GM23248 (cell line): Measurements from ENCODE around the gene ENTPD5.

Experiments used
- EZH2 ChIP-seq: fragments of 200-600 bp; sonication (generic); IDR thresholded peaks from 2 replicates; pipeline ENCODE4 v1.6.1; 2018; ENCODE audit warnings: antibody characterized with exemption, mild to moderate bottlenecking; ENCODE audit not compliant: insufficient read depth, poor library complexity, severe bottlenecking
- EZH2phosphoT487 ChIP-seq: fragments of 200-600 bp; sonication (generic); IDR thresholded peaks from 2 replicates; pipeline ENCODE4 v1.6.1; 2018; ENCODE audit warnings: antibody characterized with exemption, moderate library complexity, mild to moderate bottlenecking, low read depth; ENCODE audit not compliant: insufficient read depth

DNA sequence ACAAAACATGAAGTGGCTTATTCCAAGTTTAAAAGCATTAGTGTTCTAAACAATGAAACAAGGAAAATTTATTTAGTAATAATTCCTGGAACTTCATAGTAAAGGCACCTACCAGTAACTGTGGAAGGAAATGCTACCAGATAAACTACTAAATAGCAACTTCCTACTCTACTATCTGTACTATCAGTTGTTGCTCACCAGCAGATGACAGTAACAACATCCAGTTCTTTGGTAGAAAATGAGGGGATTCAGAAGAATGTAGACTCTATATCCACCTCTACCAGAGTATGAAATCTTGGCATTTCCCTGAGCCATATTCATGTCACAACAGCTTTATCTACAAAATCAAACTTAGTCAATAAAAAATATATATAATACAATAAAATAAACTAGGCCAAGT is 3.1 kb downstream of the ENTPD5 start:
- TF ChIP-seq EZH2 = no peak
- TF ChIP-seq EZH2phosphoT487 = no peak
